Activated T-cell treated with anti-CD3 and anti-CD28 coated beads for 1 hour (primary cell): ENCODE measurements around the gene GALNT9.
"Not testable (repeated sequence)": the region's sequence is repeated elsewhere in the genome, so short reads cannot be mapped to it uniquely, and the experiment has no call there.

Experiments used
- DNase-seq: peaks from one replicate; pipeline ENCODE4 v3.0.0-alpha.2; 2020; ENCODE audit warnings: low read depth

The GALNT9 gene

DNA sequence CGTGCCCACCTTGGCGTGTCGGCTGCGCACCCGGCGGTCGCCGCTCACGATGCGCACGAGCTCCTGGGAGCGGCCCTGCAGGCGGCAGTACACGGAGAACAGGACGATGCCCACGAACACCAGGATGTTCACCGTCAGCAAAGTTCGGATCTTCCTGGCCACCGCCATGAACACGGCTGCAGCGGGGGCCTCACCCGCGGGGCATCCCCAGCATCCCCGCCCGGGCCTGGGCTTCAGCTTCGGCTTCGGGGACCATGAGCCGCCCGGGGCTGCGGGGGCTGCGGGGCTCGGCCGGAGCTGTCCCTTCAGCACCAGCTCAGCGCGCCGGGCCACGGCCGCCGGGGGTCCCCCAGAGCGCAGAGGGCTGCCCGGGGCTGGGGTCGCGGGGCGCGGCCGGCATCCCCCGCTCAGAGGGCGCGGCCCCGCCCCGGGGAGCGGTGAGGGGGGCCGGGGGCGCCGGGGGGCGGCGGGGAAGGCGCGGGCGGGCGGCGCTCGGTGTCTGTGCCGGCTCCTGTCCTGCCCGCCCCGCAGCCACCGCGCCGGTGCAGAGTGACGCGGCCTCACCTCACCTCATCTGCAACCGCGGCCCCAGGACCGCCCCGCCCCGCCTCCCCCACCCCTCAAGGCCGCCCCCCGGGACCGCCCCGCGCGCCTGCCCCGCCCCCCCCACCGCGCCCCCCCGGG, at the start of gene GALNT9:
Gene GALNT9, minus strand, starts transcription at position 554 of the 684 bp plus-strand sequence. Its CDS starts 386 bp downstream, at position 168.
- no peak for DNase-seq

DNA sequence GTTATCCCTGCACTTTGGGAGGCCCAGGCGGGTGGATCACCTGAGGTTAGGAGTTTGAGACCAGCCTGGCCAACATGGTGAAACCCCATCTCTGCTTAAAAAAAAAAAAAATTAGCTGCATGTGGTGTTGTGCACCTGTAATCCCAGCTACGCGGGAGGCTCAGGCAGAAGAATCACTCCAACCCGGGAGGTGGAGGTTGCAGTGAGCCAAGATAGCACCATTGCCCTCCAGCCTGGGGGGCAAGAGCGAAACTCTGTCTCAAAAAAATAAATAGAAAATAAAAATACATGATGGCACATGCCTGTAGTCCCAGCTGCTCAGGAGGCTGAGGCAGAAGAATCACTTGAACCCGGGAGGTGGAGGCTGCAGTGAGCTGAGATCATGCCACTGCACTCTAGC, 49.7 kb upstream of the GALNT9 start:
- not testable (repeated sequence) for DNase-seq

DNA sequence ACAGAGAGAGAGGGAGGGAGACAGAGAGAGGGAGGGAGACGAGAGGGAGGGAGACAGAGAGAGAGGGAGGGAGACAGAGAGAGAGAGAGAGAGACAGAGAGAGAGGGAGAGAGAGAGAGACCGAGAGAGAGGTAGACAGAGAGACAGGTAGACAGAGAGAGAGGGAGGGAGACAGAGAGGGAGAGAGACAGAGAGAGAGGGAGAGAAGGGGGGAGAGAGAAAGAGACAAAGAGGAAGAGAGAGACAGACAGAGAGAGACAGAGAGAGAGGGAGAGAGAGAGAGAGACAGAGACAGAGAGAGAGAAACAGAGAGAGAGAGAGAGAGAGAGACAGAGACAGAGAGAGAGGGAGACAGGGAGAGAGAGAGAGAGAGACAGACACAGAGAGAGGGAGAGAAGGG, 47.8 kb upstream of the GALNT9 start:
- no peak for DNase-seq

DNA sequence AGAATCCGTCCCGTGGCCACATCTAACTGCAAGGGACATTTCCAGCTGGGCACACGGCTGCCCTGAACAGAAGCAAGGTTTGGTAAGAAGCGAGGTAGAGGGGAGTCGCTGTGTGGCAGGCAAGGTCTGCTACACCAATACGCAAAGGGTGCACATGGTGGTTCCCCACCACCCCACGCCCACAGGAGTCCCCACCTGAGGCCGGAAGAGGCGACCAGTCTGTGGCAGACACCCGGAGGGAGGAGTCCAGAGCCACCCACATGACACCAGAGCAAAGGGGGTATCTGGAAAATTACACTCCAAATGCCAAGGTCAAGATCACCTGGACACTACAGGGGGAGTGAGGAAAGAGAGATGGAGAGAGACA, 47.1 kb upstream of the GALNT9 start:
- DNase-seq: no peak

DNA sequence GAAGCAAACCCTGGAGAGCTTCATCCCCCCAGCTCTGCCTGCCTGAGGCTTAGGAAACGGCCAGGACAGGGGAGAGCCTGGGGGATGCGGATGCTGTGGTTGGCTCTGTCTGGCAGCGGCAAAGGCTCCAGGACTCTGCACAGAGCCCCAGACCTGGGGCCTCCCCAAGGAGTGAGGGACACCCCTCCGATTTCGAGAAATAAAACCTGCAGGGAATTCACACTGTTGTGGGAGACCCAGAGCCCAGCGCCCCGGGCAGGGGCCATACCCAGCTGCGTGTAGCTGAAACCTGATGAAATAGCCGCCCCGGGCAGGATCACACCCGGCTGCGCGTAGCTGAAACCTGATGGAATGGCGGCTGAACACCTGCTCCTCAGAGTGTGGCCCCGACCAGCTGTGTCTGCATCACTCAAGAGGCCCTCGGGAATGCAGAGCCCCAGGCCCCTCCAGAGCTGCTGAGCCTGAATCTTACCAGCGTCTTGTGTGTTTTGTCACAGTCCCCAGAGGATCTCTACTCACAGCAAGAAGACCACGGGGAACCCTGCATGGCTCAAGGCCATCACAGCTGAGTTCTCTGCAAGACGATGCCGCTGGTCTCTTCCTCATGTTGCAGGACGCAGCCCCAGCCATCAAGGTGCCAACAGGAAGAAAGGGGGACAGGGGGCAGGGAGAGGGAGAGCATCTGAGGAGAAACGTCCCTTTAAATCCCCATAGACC, 46.5 kb upstream of the GALNT9 start:
- DNase-seq: no peak

DNA sequence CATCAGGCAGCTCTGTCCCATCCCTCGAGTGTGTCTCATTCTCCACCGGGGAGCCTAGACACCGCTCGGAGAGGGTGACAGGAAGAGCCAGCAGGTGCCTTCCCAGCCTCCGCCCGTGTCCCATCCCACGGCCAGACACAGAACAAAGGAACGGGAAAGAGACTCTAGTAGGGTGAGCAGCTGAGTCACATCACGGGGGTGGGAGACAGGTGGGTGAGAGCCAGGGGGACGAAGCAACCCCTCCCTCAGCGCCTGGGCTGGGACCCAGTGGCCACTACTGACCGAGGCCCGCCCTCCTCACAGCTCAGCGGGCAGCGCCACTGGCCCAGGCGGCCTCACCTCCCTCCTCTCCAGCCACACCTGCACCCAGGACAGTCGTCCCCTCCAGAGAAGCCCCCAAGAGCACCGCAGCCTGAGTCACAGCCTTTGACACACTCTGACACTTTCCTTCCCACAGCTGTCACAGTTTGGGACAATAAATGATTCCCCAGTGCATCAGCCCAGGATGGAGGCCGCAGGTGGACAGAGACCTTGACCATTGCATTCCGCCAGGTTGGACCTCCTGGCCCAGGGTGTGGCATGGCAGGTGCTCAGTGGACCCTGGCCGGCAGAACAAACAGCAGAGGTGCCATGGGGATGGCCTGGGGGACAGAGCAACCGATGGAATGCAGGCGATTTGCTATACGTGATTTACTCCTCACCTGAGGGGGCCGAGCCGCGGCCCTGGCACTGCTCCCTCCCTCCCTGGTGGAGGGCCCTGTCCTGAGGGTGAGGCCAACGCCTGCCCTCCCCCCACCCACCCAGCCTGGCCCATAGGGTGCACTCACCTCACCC, 45.4 kb upstream of the GALNT9 start:
- DNase-seq: no peak

DNA sequence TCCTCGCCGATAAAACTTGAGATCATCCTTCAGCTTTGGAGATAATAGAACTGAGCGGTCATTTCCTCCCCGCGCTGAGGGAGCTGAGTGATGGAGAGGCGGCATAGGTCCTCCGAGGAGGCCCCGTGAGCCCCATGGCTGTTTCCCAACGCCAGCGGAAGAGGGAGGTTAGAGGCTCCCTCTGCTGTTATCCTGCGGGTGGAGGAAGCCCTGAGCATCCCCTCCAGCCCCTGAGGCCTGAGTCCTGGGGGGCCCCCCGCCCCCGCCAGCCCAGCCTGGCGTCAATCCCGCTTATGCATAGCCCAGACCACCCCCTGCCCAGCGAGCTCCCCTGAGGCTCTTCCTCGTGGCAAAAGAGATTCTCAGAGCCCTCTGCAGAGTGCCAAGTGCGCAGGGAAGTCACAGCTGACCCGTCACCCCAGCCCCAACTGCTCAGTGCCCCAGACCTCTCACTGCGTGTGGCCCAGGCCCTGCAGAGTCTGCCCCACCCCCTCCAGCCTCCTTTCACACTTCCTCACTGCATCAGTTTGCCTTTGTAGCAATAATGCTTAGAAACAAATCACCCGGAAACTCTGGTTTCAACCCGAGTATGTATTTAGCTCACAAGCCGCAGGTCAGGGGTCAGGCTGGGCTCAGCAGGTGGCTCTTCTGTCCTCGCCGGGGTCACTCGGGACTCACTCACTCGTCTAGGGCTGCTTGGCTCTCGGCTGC, 44.7 kb upstream of the GALNT9 start:
- no peak for DNase-seq

DNA sequence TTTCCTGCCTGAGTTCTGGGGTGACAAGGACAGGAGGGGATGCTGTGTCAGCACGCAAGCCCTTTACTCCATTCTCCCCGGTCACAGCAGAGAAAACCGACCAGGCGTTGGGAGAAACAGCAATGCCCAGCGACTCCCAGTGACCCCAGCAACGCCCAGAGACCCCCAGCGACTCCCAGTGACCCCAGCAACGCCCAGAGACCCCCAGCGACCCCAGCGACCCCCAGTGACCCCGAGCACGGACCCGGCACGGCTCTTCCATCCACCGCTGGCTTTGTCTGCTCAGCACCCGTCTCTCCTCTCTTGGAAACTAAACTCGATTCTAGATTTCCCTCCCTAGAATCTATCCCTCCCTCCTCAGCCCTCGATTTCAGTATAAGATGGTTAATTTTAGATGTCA, 38.5 kb upstream of the GALNT9 start:
- DNase-seq: no peak

DNA sequence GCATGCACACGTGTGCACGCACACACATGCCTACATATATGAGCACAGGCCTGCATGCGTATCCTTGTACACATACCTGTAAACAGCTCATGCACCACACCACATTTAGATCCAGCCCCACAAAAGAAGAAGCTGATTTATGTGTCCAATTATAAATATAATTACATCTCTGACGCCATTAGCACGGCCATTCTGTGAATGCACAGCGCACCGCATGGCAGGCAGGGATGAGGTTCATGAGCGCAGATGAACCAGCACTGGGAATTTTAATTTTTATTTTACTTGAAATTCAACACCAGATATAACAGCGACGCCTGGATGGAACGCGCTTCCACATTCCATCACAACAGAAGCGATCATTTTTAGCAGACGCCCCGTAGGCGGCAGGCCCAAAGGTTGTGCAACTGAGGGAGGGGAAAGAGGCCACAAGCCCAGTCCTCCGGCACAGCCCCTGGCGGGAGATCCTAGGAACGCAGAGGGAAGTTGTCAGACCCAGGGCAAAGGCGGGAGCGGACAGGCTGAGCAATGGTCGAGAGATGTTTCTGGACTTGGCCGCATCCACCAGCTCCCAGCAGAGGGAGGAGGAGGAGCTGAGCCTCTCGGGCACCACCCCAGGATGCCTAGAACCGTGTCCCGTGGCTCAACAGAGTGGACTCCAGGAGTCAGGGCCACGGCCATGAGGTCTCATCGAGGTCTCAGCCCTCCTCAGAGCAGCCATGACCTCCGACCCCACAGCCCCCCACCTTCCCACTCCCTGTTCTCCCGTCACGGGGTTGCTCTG, 37.9 kb upstream of the GALNT9 start:
- no peak for DNase-seq

DNA sequence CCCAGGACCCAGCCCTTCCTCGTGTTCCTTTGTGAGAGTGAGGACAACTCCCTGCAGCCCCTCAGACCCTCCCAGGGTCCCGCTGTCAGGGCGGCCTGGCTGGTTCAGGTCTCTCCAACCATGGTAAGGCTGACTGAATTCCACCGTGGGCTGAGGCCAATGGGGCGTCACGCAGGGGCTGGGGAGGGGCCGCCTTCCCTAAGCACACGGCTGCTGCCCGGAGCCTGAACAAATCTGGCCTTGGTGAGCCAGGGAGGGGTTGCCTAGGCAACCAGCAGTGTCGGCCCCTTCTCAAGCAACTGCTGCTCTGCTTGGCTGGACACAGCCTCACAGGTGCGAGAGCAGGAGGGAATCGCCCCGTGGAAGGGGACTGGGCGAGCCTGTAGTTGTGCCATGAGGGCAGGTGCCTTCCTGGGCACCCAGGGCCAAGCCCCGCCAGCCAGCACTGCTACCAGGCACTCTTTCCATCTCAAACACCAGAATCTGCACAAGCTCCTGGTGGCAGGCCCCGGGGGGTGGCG, 37.0 kb upstream of the GALNT9 start:
- DNase-seq: no peak

DNA sequence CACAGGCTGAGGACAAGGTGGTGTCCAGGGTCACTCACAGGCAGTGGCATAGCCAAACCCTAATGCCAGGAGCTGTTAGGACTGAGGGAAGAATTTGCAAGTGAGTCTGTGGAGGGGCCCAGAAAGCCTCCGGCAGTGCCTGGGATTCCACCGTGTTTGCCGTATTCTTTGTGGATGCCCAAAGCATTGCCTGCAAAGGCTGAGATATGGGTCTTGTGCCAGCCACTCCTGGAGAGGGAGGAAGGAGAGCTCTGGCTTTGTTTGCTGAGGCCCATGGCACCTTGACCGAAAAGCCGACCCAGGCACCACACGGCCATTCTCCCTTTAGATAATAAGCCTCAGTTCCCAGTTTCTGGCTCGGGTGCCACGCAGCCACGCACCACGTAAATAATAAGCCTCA, 35.8 kb upstream of the GALNT9 start:
- DNase-seq: no peak

DNA sequence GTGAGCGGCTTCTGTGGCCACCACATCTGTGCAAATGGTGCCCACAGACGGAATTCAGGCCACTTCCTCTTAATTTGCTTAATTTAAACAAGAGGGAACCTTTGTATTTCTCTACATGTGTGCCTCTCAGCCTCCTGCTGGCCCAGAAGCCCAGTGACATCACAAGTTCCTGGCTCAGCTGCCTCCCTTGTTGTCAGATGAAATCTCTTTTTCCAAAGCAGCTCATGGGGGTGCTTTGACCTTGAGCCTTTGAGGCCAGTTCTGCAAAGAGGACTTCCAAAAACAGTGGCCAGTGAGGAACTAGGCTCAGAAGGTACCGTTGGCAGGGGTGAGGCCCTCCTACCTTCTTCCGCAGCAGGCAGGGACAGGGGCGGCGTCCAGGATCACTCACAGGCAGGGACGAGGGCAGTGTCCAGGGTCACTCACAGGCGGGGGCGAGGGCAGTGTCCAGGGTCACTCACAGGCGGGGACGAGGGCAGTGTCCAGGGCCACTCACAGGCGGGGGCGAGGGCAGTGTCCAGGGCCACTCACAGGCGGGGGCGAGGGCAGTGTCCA, 35.0 kb upstream of the GALNT9 start:
- no peak for DNase-seq

DNA sequence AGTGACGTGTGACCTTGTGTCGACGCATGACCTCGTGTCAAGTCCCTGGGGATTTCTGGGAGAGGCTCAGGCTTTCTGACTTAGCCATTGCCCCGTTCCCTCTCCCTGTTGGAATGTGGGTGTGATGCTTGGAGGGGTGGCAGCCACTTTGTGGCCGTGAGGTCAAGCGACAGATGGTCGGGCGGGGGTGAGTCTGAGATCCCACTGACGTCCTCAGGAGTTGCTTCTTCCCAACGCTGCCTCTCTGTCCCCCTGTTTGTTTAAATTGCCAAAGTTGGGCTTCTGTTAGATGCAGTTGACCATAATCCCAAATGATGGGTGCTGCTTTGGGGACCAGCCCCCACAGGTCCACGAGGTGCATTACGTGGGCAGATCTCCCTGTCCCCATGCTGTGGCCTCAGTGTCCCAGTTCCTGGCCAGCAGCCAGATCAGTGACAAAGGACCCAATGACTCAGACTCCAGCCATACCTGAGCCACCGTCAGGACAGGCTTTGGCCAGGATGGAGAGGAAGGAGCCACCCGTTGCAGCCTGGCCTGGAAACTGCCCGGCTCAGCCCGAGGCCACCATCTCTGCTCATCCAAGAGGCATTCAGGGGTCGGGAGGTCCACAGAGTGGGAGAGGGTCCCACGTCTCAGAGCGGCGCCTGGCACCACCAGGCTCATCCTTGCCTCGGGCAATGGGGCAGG, 34.4 kb upstream of the GALNT9 start:
- DNase-seq: no peak

DNA sequence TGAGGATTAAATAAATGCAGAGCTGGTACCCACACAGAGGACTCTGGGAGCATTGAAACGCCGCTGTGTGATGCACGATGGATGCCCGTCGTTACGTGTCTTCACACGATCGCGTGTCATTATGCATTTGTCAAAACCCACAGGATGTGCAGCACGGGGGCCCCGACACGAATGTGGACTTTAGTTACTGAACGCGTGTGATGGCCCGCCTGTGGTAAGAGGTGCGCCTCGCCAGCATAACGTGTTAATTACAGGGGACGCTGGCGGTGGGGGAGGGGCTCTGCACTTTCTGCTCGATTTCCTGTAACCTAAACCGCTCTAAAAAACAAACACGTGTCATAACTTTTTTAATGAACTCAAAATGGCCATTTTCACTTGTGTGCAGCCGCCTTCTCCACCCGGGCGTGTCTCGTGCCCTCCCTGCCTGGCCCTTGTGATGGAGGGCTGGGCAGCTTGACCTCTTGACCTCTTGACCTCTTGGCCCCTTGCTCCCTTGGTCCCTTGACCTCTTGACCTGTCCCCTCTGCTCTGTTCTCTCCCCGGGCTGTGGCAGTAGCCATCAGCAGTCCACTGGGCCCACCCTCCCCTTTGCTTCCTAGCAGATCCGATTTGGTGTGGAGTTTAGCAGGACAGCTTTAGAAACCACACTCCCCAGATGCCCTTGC, 33.7 kb upstream of the GALNT9 start:
- DNase-seq: no peak

DNA sequence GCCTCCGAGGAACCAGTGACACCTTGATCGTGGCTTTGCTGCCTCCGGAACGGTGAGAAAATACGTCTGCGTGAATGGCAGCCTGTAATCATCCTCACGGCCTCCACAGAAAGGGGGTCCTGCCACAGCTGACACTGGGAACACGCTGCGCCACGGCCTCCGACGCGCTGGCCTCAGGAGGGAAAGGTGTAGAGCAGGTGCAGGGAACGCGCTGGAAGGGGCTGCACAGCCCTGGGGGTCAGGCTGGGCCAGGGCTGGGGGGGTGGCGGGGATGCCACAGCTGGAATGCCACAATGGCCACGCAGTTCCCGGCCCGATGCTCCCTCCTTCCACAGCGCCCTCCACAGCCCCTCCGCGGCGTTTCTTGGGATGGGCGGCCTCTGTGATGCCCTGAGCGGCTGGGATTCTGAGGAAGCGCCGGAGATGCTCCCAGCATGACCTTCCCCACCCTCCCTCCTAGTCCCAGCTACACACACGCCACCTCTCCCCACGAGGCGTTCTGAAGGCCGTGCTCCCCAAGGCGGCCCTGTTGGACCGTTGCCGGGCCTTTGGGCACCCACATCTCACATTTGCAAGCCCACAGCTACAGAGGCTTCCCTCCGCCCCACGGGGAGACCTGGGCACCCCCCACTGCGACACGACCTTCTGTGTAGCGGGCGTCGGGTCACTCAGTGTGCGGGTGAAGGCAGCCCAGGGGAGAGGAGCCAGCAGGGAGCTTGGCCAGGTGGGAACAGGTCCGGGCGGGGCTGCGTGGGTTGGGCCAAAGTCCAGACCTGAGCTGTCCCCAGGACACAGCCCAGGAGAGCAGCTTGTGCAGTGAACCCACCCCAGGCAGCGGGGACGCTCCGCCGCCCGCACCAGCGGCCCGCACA, 31.8 kb upstream of the GALNT9 start:
- no peak for DNase-seq

DNA sequence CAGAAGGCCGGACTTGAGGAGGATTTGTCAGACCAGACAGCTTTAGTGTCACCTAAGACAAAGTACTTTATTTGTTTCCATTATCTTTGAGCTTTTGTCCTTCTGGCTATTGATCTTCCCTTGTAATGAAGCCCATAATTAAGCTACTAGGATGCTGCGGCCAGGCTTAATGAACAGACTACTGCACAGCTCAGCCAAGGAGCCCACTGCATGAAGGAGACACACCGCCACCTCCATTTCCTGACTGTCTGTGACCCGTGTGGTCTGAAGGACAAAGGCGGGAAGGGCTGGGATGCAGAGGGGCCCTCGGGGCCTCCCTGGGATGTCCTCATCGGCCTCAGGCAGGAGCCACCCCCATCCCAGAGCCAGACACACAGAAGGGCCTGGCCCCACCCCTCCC, 31.0 kb upstream of the GALNT9 start:
- DNase-seq: no peak

DNA sequence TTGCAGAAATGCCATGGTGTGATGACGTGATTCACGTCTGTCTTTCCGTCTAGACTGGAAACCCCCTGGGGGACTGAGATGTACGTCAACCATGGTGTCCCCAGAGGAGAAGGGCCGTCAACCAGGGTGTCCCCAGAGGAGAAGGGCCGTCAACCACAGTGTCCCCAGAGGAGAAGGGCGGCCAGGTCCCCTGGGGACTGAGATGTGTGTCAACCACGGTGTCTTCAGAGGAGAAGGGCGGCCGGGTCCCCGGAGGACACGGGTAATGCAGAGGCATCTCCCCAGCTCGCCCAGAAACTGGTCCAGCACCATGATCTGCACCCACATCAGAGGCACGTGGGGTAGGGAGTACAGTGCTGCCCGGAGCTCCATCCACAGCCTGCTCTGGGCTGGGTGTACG, 30.6 kb upstream of the GALNT9 start:
- DNase-seq: no peak

DNA sequence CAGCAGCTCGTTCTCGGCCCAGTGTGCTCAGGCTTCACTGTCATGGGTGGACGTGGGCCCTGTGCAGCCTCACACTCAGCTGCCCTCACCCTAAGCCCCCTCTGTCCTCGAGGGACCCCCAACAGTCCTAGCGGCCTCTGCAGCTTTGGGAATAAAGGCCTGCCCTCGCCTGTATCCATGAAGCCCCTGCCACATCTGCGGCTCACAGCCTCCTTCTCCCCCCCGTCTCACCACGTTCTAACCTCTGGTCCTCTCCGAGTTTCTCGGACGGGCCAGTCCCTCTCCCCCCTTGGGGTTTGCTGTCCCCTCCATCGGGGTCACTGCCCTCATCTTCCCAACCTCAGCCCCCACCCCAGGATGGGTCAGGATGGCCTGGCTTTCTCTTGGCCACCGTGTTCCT, 30.2 kb upstream of the GALNT9 start:
- no peak for DNase-seq
